Right renal pelvis (tissue), 4 donors: ENCODE results near the gene CDH13. TPM values are rescaled to one million over a fixed set of nuclear protein-coding genes. Genes with fewer than 3 reads are reported as not detected.

ENCODE experiments used
- DNase-seq, 4 donors: peaks; one replicate each; pipeline ENCODE4 v3.0.0-alpha.2; 2013; ENCODE audit warnings: low read depth in 4 of 4, low spot score in 3 of 4, missing footprints in 1 of 4
- polyA plus RNA-seq, 4 donors: library from polyadenylated mRNA; unstranded; fragments of 120-200 nt; gene quantifications; one replicate each; pipeline ENCODE4 v1.2.1, GENCODE V29; 2013; ENCODE audit not compliant: insufficient read length in 4 of 4

The CDH13 gene
- polyA plus RNA-seq, 4 donors, result 10.1 to 16.5 (median 13.4) TPM

DNA sequence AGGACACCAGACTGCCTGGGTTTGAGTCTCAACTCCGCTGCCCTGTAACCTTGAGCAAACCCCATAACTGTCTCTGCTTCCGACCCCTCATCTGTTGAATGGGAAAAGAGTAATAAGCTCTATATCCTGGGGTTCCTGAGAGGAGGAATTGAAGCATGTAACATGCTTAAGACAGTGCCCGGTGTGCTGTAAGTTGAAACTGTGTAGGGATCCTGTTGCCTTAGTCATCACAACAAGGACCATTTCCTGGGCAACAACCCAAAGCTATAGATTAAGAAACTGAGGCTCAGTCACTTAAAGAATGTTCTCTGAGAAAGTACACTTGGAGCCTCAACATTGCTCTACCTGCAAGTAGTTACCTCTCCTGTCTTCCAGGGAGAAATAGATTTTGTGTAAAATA lies 23.0 kb downstream of the CDH13 start:
- DNase-seq, result no peak

GRCh38 chr16:82650804-82651203 lies 24.0 kb downstream of the CDH13 start:
- no peak for DNase-seq

GRCh38 chr16:82651921-82652601 lies 25.3 kb downstream of the CDH13 start:
- no peak for DNase-seq

DNA sequence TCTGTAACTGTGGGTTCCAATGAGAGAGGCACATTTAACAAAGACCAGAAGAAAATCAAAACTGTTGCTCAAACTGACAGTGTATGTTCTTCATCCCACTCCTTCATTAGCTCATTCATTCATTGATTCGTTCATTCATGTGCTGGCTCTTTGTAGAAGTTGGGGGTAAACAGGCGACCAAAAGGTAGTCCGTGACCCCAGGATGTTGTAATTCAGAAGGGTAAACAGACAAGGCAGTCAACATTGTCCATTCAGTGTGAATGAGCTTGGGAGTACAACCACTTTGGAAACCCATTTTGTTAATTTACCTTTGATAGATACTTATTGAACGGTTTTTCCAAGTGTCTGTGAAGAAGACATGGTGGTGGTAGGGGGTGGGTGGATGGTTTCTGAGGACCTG lies 26.1 kb downstream of the CDH13 start:
- DNase-seq, result no peak

DNA sequence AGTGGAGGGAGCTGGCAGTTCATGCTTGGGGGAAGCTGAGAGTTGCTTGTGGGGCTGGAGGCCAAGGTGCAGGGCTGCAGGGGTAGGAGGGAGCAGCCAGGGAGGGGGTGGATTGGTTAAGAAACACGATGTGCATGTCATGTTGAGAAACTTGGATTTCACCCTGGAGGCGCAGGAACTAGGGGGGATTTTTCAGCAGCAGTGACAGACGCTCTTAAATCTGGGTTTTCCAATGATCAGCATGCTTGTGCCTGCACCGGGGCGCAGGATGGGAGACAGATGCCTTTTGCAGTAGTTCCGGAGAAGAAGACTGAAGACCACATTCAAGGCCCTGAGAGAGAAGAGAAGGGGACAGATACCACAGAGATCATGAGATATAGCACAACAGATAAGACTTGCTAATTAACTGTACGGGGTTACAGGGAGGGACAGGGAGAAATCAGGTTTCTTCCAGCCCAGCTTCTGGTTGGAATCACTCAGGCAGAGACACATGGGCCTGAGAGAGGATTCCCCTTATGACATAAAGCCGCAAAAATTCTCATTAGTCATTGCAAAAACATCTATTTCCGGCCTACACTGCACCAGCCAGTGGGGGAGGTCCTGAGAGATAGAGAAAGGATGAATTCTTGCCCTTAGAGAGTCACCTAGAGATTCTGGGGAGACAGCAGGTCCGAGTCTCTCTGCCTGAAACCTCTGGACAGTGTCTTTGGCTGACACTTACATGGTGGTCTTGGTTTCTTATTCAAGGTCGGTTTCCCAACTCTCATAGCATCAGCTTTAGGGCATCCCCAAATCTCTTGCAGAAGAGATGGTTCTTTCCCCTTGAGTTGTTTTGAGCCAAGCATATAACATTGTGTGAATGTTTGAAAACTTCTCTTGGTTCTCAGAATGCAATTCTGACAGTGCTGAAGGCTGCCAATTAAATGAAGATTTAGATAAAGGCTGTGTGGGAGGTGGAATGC lies 27.1 kb downstream of the CDH13 start:
- DNase-seq, result no peak

- no peak for DNase-seq
Observed at GRCh38 chr16:82655072-82655714, 28.4 kb downstream of the CDH13 start.

DNA sequence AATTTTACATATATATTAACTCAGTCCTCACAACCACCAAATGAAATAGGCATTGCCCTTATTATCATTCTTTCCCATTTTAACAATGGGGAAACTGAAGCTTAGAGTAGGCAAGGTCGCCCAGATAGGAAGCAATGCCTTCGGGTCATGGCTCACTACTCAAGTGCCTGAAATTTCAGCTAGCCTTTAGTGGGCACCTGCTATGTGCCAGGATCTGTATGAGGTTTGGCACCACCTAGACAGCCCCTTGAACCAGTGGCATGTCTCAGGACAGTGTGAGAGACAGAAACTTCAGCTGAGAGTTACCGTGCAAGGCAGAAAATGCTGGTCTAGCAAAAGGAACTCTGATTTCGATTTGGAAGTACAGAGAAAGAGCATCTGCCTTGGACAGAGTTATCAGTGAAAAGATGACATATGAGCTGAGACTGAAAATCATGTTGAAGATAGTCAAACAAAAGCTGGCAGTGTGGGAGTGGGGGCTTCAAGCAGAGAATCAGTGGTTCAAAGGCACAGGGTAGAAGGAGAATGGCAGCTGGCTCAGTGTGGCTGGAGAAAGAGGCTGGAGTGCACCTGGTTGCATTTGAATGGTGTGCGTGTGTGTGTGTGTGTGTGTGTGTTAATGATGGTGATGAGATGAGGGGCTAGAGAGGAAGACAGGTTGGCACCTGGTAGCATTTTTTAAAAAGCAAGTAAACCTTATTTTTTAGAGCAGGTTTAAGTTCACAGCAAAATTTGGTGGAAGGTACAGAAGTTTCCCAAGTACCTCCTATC lies 29.1 kb downstream of the CDH13 start:
- no peak for DNase-seq

DNA sequence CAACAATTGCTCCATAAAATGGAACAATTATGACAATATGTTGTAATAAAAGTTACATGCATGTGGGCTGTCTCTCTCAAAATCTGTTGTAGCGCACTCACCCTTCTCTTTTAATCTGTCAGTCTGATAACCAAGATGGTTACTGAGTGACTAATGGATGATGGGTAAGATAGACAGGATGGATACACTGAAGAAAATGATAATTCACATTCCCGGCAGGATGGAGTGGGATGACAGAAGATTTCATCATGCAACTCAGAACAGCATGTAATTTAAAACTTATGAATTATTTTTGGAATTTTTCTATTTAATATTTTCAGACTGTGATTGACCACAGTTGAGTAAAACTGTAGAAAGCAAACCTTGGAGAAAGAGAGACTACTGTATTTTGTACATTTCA lies 30.5 kb downstream of the CDH13 start:
- no peak for DNase-seq

DNA sequence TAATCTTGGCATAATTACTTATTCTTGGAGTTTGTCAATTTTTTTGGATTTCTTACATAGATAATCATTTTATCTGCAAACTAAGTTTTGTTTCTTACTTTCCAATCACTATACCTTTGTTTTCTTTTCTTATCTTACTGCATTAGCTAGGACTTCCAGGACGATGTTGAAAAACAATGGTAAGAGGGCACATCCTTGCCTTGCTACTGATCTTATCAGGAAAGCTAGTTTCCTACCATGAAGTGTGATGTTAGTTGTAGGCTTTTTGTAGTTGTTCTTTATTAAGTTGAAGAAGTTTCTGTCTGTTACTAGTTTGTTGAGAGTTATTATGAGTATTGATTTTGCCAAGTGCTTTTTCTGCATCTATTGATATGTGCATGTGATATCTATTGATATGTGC lies 31.0 kb downstream of the CDH13 start:
- no peak for DNase-seq

- no peak for DNase-seq
Observed at GRCh38 chr16:82658796-82659195, 32.0 kb downstream of the CDH13 start.

GRCh38 chr16:82660075-82660645 lies 33.4 kb downstream of the CDH13 start:
- DNase-seq, result no peak

GRCh38 chr16:82660966-82661365 lies 34.2 kb downstream of the CDH13 start:
- no peak for DNase-seq

DNA sequence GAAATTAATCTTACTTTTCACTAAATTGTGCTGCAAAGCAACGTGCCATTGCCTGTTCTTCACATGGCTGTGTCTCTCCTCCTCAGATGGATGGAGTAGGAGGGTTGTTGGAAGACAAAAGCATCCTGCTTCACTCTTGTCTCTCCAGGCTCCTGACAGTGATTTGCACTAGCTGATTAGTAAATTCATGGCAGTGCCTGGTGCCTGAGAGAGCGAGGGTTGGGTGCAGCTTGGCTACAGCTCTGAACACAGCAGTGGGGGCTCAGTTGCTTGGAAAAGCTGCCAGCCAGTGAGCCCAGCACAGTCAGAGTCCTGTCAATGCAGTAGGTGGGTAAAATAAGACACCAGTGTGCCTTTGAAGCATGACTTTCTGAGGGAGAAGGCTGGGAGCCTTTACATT lies 37.4 kb downstream of the CDH13 start:
- no peak for DNase-seq

GRCh38 chr16:82665025-82665424 lies 38.3 kb downstream of the CDH13 start:
- DNase-seq, result no peak

- DNase-seq, result no peak
Observed at GRCh38 chr16:82667437-82667836, 40.7 kb downstream of the CDH13 start.

DNA sequence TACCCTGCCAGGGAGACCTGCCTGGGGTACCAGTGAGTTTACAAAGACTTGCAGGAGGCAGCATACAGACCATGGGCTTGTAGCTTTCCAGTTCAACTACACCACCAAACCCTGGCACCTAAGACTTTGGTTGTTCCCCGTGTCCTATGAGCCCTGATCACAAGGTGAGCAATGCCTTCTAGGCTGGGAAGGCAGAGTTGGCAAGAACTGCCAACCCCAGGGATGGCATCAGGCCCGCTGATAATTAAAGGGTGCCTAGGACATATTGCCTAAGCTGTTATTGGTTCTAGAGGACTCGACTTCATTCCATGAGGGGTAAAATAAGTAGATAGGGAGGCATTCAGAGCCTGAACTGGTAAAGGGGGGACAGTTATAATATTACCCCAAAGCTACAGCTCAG lies 41.3 kb downstream of the CDH13 start:
- DNase-seq, result no peak

DNA sequence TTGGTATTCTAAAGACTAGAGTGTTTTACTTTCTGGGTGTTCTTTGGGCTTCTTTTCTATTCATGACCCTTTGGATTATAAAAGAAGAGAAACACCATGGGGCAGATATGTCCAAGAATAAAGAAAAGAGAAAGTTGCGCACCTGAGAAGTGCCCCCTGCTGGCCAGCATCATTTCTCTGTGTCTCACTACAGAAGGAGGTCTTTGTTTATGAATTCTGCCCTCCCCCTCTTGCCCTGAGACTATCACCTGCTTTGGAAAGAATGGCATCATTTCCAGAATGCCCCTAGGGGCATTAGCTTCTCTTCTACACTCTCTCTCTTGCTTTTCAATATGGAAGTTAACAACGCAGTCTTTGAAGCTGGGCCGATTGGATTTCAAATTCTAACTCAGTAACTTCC lies 45.0 kb downstream of the CDH13 start:
- no peak for DNase-seq

- no peak for DNase-seq
Observed at GRCh38 chr16:82672676-82673075, 45.9 kb downstream of the CDH13 start.

DNA sequence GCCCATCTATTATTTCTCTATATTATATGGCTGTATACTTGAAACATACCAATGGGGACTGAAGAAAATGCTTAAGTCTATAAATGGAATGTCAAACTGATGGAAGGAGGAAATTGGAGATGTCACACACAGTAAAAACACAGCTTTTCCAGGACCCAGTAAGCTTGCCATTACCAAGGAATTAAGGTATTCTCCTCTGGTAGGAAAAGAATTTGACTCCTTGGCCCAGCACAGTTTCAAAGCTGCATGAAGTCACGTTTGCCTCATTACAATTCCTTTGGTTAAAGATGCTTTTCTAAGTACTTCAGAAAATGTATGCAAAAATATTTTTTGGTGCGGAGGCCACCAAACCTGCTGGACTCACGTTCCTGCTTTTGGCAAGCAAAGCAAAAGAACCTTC lies 48.5 kb downstream of the CDH13 start:
- no peak for DNase-seq

- DNase-seq, result no peak
Observed at GRCh38 chr16:82681592-82681991, 54.8 kb downstream of the CDH13 start.
